K562 (cell line): ENCODE results near the gene BIRC6. TPM values are rescaled to one million over a fixed set of nuclear protein-coding genes. Genes with fewer than 3 reads are reported as not detected.

Experiments used
- ARID3B ChIP-seq: fragments of 250-450 bp; sonication (Bioruptor Pico); IDR thresholded peaks from 2 replicates; pipeline ENCODE4 v1.4.0; 2020; ENCODE audit warnings: borderline replicate concordance
- CHAMP1 ChIP-seq: fragments of 450-650 bp; IDR thresholded peaks from 2 replicates; pipeline ENCODE4 v1.6.1; 2016; ENCODE audit warnings: mild to moderate bottlenecking
- CUX1 ChIP-seq: fragments of 200-800 bp; sonication (Bioruptor generic); IDR thresholded peaks from 2 replicates; pipeline ENCODE4 v1.6.1; 2016; ENCODE audit warnings: missing genetic modification characterization, missing compliant biosample characterization
- MGA ChIP-seq: fragments of 450-650 bp; IDR thresholded peaks from 2 replicates; pipeline ENCODE4 v1.6.1; 2016; ENCODE audit warnings: mild to moderate bottlenecking, moderate library complexity
- RBM22 ChIP-seq: fragments of 200-400 bp; formaldehyde crosslinking; IDR thresholded peaks from 2 replicates; pipeline ENCODE4 v1.6.1; 2018; ENCODE audit warnings: low read length, low read depth; ENCODE audit not compliant: poor library complexity, severe bottlenecking
- SLC30A9 ChIP-seq: fragments of 250-450 bp; sonication (Bioruptor Pico); IDR thresholded peaks from 2 replicates; pipeline ENCODE4 v1.8.0; 2022; ENCODE audit warnings: mild to moderate bottlenecking, moderate library complexity
- polyA plus RNA-seq, 8 experiments: library from polyadenylated mRNA; depleted of rRNA in 4 of 8; stranded (reverse) in 5 of 8; unstranded in 3 of 8; fragments of >200 nt; fragmentation: Nextera tagmentation in 2 of 8; fragmentation: Illumina TruSeq in 1 of 8; extraction: Ambion mirVana in 2 of 8; extraction: Trizol in 1 of 8; gene quantifications; 2 replicates each; pipeline versions ENCODE4 v1.2.1 to v1.2.3, GENCODE V29; 2011 to 2014; ENCODE audit warnings: inconsistent platforms in 1 of 8, missing spikeins in 1 of 8
- total RNA-seq, 7 experiments: library from RNA; depleted of rRNA in 6 of 7; stranded (reverse); fragments of >200 nt in 6 of 7; fragmentation: Illumina TruSeq in 2 of 7; extraction: Trizol in 2 of 7; gene quantifications; 2 replicates each; pipeline versions ENCODE4 v1.2.1 to v1.2.3, GENCODE V29; 2011 to 2021; ENCODE audit warnings: low replicate concordance in 1 of 7

The BIRC6 gene
- total and polyA plus RNA-seq, 9 of the 15 experiments (the other 6 are each of a cell fraction or from before 2014, with no cell fraction given) = 18.8 to 110 (median 49.8) TPM

- TF ChIP-seq MGA (no peak), ARID3B (CRISPR knock-in tag) (no peak), CHAMP1 (no peak), RBM22 (no peak), SLC30A9 (CRISPR knock-in tag) (no peak), CUX1 (CRISPR knock-in tag) (no peak)
These were observed 123.2 kb downstream of the BIRC6 start (continued) for GRCh38 chr2:32479993-32480392.
